ENCODE measurements around the gene KIFC3. TPM values are rescaled to one million over a fixed set of nuclear protein-coding genes. Genes with fewer than 3 reads are reported as not detected.

KIFC3 gene
- total RNA-seq, 1 donor from 2014 or later, result 36.8 TPM

GRCh38 chr16:57740423-57741071 lies 61.7 kb downstream of the KIFC3 start:
- H3K9me3 ChIP-seq, result no peaks in the 10 kb centered on the region
- intact Hi-C loops (cut with DNase I), result no loop called here
- H3K27ac ChIP-seq, result no peak overlapping the region
- peaks cover 0 to 11% of the 10 kb centered on the region in 2 donors for H3K36me3 ChIP-seq
- DNase-seq (ENCODE audit: extremely low spot score in 2 of 2), result no peak
- H3K27me3 ChIP-seq, result no peaks in the 10 kb centered on the region
- TF ChIP-seq POLR2A (IDR thresholded peaks at IDR 0.05), result no peak
- TF ChIP-seq, protein P1, sequence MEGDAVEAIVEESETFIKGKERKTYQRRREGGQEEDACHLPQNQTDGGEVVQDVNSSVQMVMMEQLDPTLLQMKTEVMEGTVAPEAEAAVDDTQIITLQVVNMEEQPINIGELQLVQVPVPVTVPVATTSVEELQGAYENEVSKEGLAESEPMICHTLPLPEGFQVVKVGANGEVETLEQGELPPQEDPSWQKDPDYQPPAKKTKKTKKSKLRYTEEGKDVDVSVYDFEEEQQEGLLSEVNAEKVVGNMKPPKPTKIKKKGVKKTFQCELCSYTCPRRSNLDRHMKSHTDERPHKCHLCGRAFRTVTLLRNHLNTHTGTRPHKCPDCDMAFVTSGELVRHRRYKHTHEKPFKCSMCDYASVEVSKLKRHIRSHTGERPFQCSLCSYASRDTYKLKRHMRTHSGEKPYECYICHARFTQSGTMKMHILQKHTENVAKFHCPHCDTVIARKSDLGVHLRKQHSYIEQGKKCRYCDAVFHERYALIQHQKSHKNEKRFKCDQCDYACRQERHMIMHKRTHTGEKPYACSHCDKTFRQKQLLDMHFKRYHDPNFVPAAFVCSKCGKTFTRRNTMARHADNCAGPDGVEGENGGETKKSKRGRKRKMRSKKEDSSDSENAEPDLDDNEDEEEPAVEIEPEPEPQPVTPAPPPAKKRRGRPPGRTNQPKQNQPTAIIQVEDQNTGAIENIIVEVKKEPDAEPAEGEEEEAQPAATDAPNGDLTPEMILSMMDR (IDR thresholded peaks at IDR 0.05), result no peak
- no peak for TF ChIP-seq POLR2AphosphoS5 (IDR thresholded peaks at IDR 0.05; ENCODE audit: insufficient read depth in 1 of 2, low read depth in 1 of 2)
- H3K4me3 ChIP-seq, result no peak overlapping the region
- H3K4me1 ChIP-seq, result peaks cover 42% of the 10 kb centered on the region

GRCh38 chr16:57739756-57740422 lies 62.4 kb downstream of the KIFC3 start:
- intact Hi-C loops (cut with DNase I), result loop anchor here (10.0 kb wide), 1 partner anchor 385 kb away; the partner anchor contains the start of gene CFAP20
- peaks cover 0 to 11% of the 10 kb centered on the region in 2 donors for H3K36me3 ChIP-seq
- no peaks in the 10 kb centered on the region for H3K27me3 ChIP-seq
- peak overlapping the region; percentile 2 for H3K27ac ChIP-seq
- H3K4me3 ChIP-seq, result no peak overlapping the region
- no peak for DNase-seq (ENCODE audit: extremely low spot score in 2 of 2)
- H3K9me3 ChIP-seq, result no peaks in the 10 kb centered on the region
- TF ChIP-seq POLR2A (IDR thresholded peaks at IDR 0.05), result no peak
- TF ChIP-seq POLR2AphosphoS5 (IDR thresholded peaks at IDR 0.05; ENCODE audit: insufficient read depth in 1 of 2, low read depth in 1 of 2), result no peak
- TF ChIP-seq, protein P1 (IDR thresholded peaks at IDR 0.05), result no peak
- peaks cover 42% of the 10 kb centered on the region for H3K4me1 ChIP-seq

GRCh38 chr16:57738844-57739243 lies 63.4 kb downstream of the KIFC3 start:
- no peak for DNase-seq (ENCODE audit: extremely low spot score in 2 of 2)
- no peak for TF ChIP-seq POLR2AphosphoS5 (IDR thresholded peaks at IDR 0.05; ENCODE audit: insufficient read depth in 1 of 2, low read depth in 1 of 2)
- TF ChIP-seq, protein P1 (IDR thresholded peaks at IDR 0.05), result no peak
- no peak for TF ChIP-seq POLR2A (IDR thresholded peaks at IDR 0.05)
- Histone ChIP-seq H3K4me3 (no peak overlapping the region), H3K27ac (no peak overlapping the region), H3K9me3 (no peaks in the 10 kb centered on the region), H3K4me1 (peaks cover 50% of the 10 kb centered on the region), H3K36me3 (peaks cover 0 to 5% of the 10 kb centered on the region in 2 donors), H3K27me3 (no peaks in the 10 kb centered on the region)
- intact Hi-C loops (cut with DNase I), result loop anchor here (10.0 kb wide), 1 partner anchor 386 kb away; the partner anchor contains the start of gene CFAP20

DNA sequence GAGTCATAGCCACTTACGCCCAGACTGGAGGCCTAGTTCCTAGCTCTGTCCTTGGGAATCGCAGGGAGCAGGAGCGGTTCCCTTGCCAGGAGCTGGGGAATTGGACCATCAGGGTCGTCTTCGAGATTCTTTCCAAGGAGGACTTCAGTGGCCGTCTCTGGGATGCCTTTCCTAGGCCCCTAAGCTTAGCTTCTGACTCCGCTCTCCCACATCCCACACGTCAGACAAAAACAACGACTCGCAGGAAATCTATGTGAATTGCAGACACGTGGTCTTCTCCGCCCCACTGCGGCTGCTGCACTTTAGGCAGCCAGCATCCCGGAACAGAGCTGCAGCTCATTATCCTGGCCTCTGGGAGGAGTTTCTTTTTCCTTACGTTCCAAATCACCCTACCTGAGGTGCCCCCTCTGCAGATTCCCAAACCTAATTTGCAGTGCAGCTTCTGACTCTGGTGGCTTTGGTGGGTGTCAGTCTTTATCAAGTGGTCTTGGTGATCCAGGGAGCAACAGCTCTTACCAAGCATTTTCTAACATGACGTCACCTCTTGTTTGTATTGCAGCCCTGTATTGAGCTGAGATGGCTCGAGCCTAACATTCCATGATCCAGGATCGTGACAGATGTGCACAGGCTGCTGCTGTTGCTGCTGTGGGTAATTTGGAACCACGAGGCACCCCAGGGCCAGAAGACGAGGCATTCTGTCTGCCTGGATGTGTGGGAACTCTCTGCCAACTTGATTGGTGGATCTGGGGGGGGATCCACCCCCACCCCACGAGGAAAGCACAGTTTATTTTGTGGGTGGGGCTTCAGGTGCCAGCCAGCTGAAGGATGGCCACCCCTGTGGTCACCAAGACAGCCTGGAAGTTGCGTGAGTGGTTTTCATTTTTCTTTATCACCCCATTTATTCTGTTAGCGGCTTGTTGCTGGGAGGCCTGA lies 65.6 kb downstream of the KIFC3 start:
- Histone ChIP-seq H3K27ac (peak overlapping the region; percentile 50), H3K9me3 (no peaks in the 10 kb centered on the region), H3K36me3 (peaks cover 0 to 4% of the 10 kb centered on the region in 2 donors), H3K4me3 (peak overlapping the region; percentile 88 to 91), H3K27me3 (no peaks in the 10 kb centered on the region), H3K4me1 (peaks cover 46% of the 10 kb centered on the region)
- intact Hi-C loops (cut with DNase I), result loop anchor here (10.0 kb wide), 1 partner anchor 388 kb away; the partner anchor contains the start of gene CFAP20
- TF ChIP-seq, protein P1 (IDR thresholded peaks at IDR 0.05), result peak in 1 of 3 experiments; percentile 11
- no peak for TF ChIP-seq POLR2AphosphoS5 (IDR thresholded peaks at IDR 0.05; ENCODE audit: insufficient read depth in 1 of 2, low read depth in 1 of 2)
- no peak for DNase-seq (ENCODE audit: extremely low spot score in 2 of 2)

Measured in vagina (tissue), 2 donors.